ENCODE data around the gene SPAG6.
A peak's percentile ranks its signal among the peaks of the same experiment; 100 is the strongest.

Gene SPAG6

GRCh38 chr10:22436893-22437619, 91.8 kb downstream of the SPAG6 start:
- DNase-seq = peak; percentile 95

DNA sequence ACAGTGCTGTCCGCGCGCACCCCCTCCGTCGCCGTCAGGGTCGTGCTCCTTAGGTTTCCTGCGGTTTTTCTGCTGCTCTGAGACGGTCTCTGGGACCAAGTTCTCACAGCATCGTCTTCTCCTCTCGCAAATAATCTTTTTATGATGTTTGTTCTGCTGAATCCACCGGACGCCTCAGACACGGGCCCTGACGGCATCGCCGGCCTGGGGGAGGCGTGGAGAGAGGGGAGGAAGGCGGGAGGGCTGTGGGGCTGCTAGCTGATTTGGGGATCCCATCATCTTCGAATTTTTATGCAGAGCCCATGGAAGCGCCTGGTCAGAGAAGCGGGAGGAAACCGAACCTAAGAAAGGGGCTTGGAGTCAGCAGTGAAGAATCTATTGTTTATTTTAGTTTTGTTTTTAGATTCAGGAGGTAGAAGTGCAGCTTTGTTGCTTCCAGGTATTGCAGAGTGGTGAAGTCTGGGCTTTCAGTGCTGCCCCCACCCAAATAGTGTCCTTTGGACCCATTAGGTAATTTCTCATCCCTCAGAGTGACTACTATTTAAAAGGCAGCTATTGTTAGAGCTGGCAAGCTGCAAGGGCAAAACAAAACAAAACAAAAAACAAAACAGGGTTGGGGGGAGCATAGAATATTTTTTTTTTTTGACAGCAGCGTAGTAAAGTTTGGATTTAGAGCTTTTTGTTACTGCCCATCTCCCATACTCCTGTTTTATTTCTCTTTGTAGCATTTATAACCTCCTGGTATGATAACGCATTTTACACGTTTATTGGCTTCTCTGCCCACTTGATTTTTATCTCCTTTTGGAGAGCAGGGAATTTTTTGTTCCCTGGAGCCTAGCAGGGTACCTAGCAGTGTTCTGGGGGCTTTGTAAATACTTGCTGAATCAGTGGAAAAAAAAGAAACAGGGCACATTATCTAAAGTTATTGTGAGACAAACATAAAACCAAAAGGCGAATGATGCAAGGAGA, 92.6 kb downstream of the SPAG6 start:
- DNase-seq = peak; percentile 31

- no peak for DNase-seq
These were observed 93.4 kb downstream of the SPAG6 start for GRCh38 chr10:22438711-22439110.

DNA sequence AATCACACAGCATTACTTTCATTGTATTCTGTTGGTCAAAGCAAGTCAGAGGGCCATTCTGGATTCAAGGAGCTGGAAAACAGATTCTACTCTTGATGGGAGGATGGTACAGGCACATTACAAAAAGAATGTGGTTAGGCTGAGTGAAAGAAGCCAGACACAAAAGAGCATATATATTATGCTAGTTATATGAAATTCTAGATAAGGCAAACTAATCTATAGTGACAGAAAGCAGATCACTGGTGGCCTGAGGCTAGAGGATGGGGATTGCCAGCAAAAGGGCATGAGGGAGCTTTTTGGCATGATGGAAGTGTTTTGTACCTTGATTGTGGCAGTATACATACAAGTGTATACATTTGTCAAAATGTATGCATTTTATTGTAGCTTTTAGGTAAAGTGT, 96.8 kb downstream of the SPAG6 start:
- DNase-seq = no peak

DNA sequence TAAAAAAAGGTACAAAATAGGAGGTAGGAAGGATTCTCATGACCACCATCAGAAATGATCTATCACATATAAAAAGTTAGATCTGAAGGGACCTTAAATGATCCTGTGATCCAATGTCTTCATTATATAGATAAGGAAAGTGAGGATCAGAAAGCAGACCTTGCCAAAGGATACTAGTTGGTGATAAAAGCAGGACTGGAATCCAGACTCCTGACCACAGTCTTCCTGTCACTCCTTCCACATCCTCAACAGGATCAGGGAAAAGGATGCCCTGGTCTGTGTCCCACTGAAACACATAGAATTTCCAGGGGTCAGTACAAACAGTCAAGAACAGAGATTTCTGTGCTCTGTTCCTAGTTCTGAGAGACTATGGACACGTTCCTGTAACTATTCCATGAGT, 97.2 kb downstream of the SPAG6 start:
- no peak for DNase-seq

DNA sequence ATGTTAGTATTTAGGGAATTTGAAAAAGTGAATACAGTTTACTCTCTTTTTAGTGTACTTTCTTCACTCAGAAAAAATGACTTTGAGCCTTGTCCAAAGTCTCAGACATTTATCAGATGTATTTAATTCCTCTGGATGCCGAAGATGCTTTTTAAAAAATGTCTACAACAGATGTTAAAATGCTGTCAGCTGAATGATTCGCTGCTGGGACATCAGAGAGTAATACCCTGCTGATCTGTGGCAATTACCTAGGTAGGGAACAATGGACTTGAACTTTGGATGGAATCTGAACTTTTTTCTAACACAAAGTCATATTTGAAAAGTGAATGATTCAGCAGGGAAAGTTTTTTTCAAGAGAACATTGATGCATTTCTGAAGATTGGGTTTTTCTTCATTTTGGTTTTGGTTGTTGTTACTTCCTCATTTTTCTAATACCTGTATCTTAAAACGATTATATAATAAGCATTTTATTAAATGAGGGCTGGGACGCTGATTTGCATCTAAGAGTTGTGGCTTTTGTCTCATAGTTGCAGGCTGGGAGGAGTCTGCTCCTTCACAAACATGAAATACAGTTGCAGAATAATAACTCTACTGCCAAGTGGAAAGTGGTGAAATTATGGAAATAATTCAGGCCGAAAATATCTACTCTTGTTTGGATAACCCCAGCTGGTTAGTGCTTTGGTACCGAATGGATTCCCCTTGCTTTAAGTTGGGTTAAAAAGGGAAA, 98.0 kb downstream of the SPAG6 start:
- DNase-seq = no peak

- DNase-seq = no peak
These were observed 99.0 kb downstream of the SPAG6 start for GRCh38 chr10:22444219-22444788.

- no peak for DNase-seq
These were observed 100.2 kb downstream of the SPAG6 start for GRCh38 chr10:22445495-22445894.

GRCh38 chr10:22447068-22447467, 101.8 kb downstream of the SPAG6 start:
- no peak for DNase-seq

GRCh38 chr10:22451346-22451745, 106.0 kb downstream of the SPAG6 start:
- no peak for DNase-seq

GRCh38 chr10:22453320-22453719, 108.0 kb downstream of the SPAG6 start:
- no peak for DNase-seq

DNA sequence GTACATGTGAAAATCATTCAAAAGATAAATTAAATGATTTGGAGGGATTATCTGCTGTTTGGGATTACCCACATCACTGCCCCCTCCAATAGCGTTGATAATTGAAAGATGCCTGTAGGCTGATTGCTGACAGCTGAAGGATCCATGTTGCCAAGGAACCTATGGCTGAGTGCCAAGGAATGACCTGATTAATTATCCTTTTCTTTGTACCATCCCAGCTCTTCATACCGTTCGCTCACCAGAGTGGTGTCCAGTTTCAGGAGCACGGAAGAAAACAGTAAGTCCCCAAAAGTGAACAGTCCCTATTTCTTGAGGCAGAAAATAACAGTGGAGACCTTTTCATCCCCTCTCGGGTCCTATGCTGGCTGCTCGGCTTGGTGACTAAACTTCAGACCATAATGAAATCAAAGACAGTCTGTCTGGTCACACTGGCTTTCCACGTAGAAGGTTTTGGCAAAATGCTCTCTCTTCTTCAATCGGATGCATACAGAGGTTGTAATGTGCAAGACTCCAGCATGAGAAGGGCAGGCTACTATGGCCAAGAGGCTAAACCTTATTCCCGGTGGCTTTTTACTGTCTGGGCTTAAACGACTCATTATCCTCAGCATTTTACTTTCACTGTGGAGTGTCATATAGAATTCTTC, 108.8 kb downstream of the SPAG6 start:
- DNase-seq = no peak

- no peak for DNase-seq
These were observed 109.3 kb downstream of the SPAG6 start for GRCh38 chr10:22454634-22455033.

- DNase-seq = no peak
These were observed 110.0 kb downstream of the SPAG6 start for GRCh38 chr10:22455068-22455857.

- DNase-seq = no peak
These were observed 111.2 kb downstream of the SPAG6 start for GRCh38 chr10:22456486-22456885.

DNA sequence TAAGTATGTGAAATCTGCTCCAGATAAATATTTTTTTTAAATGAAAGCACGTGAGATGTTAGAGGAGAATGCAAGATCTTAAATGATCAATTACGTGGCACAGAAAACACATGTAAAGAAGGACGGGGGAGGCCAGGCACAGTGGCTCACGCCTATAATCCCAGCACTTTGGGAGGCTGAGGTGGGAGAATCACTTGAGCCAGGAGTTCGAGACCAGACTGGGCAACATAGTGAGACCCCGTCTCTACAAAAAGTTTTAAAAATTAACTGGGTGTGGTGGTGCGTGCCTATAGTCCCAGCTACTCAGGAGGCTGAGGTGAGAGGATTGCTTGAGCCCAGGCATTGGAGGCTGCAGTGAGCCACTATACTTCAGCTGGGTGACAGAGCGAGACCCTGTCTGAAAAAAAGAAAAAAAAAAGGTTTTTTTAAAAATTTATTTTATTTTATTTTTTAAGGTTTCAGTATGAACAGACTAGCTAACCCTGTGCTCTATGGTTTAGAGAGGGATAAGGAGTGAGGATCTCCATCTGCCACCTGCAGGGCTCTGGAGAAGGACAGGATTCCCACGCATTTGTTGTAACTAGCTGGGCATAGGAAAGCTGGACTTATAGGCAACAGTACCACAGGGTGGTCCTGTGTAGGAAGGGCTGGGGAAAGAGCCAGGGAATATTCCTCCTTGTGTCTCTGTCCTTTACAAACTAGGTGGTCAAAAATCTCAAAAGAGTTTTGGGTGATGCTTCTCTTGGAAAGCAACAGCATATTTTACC, 113.2 kb downstream of the SPAG6 start:
- no peak for DNase-seq

- DNase-seq = no peak
These were observed 114.2 kb downstream of the SPAG6 start for GRCh38 chr10:22459496-22459895.

- no peak for DNase-seq
These were observed 114.8 kb downstream of the SPAG6 start for GRCh38 chr10:22460101-22460500.

- DNase-seq = no peak
These were observed 115.5 kb downstream of the SPAG6 start for GRCh38 chr10:22460531-22461403.

GRCh38 chr10:22461891-22462290, 116.6 kb downstream of the SPAG6 start:
- DNase-seq = no peak

All from CD4-positive, alpha-beta T cell treated with Interleukin-4 for 4 hours (primary cell).